H9 (cell line): ENCODE results near the gene PDPK1. TPM values are rescaled to one million over a fixed set of nuclear protein-coding genes. Genes with fewer than 3 reads are reported as not detected.

Source experiments
- DNase-seq: peaks from one replicate; pipeline ENCODE4 v3.0.0-alpha.2; 2017
- H2AFZ ChIP-seq: one replicate; pipeline ENCODE4 v1.6.1; 2013; ENCODE audit warnings: mild to moderate bottlenecking, low read length, control low read depth, moderate library complexity
- H2AK5ac ChIP-seq: 2 replicates; pipeline ENCODE4 v1.6.1; 2013; ENCODE audit warnings: low read length, control low read depth, mixed read lengths; ENCODE audit not compliant: insufficient read length
- H2BK120ac ChIP-seq: one replicate; pipeline ENCODE4 v1.6.1; 2013; ENCODE audit warnings: low read depth, mild to moderate bottlenecking, low read length, control low read depth, inconsistent platforms; ENCODE audit not compliant: poor library complexity, severe bottlenecking
- H2BK12ac ChIP-seq: 2 replicates; pipeline ENCODE4 v1.6.1; 2013; ENCODE audit warnings: low read length, control low read depth, mixed read lengths, low read depth; ENCODE audit not compliant: insufficient read length
- H2BK15ac ChIP-seq: 2 replicates; pipeline ENCODE4 v1.6.1; 2013; ENCODE audit warnings: low read depth, low read length, control low read depth
- H2BK20ac ChIP-seq: one replicate; pipeline ENCODE4 v1.6.1; 2013; ENCODE audit warnings: low read depth, mild to moderate bottlenecking, low read length, control low read depth, inconsistent platforms; ENCODE audit not compliant: poor library complexity, severe bottlenecking
- H2BK5ac ChIP-seq: 2 replicates; pipeline ENCODE4 v1.6.1; 2013; ENCODE audit warnings: low read length, control low read depth, mixed read lengths; ENCODE audit not compliant: insufficient read length
- H3K14ac ChIP-seq: 2 replicates; pipeline ENCODE4 v1.6.1; 2013; ENCODE audit warnings: low read length, control low read depth; ENCODE audit not compliant: insufficient read depth
- H3K18ac ChIP-seq: 2 replicates; pipeline ENCODE4 v1.6.1; 2013; ENCODE audit warnings: low read depth, mild to moderate bottlenecking, mixed read lengths, low read length, control low read depth; ENCODE audit not compliant: insufficient read length
- H3K23ac ChIP-seq: 2 replicates; pipeline ENCODE4 v1.6.1; 2013; ENCODE audit warnings: low read length, control low read depth, mixed read lengths, low read depth; ENCODE audit not compliant: insufficient read length
- H3K23me2 ChIP-seq: 2 replicates; pipeline ENCODE4 v1.6.1; 2013; ENCODE audit warnings: low read depth, mild to moderate bottlenecking, mixed read lengths, low read length, control low read depth; ENCODE audit not compliant: insufficient read length, poor library complexity, severe bottlenecking
- H3K27ac ChIP-seq: 2 replicates; pipeline ENCODE4 v1.5.1; 2013; ENCODE audit warnings: low read length, control low read depth, mixed read lengths, low read depth; ENCODE audit not compliant: insufficient read length
- H3K27me3 ChIP-seq: 2 replicates; pipeline ENCODE4 v1.6.1; 2013; ENCODE audit warnings: low read length, control low read depth, inconsistent platforms; ENCODE audit not compliant: insufficient read depth
- H3K4ac ChIP-seq: 2 replicates; pipeline ENCODE4 v1.6.1; 2013; ENCODE audit warnings: low read depth, mild to moderate bottlenecking, control low read depth, inconsistent platforms, low read length, moderate library complexity
- H3K4me1 ChIP-seq: 2 replicates; pipeline ENCODE4 v1.6.1; 2013; ENCODE audit warnings: low read length, control low read depth, inconsistent platforms; ENCODE audit not compliant: insufficient read depth
- H3K4me2 ChIP-seq: 2 replicates; pipeline ENCODE4 v1.6.1; 2013; ENCODE audit warnings: low read length, control low read depth, mixed read lengths; ENCODE audit not compliant: insufficient read length, insufficient read depth
- H3K56ac ChIP-seq: 2 replicates; pipeline ENCODE4 v1.6.1; 2013; ENCODE audit warnings: low read depth, mild to moderate bottlenecking, mixed read lengths, low read length, control low read depth; ENCODE audit not compliant: insufficient read length
- H3K79me1 ChIP-seq: 2 replicates; pipeline ENCODE4 v1.6.1; 2013; ENCODE audit warnings: low read depth, mild to moderate bottlenecking, moderate library complexity, low read length, control low read depth, inconsistent platforms; ENCODE audit not compliant: insufficient read depth, poor library complexity, severe bottlenecking
- H3K79me2 ChIP-seq: 2 replicates; pipeline ENCODE4 v1.6.1; 2013; ENCODE audit warnings: low read length, control low read depth, inconsistent platforms; ENCODE audit not compliant: insufficient read depth
- H3K9ac ChIP-seq: 2 replicates; pipeline ENCODE4 v1.6.1; 2013; ENCODE audit warnings: low read length, control low read depth, mixed read lengths; ENCODE audit not compliant: insufficient read length; ENCODE audit errors: extremely low read depth
- H3K9me3 ChIP-seq: one replicate; pipeline ENCODE4 v1.6.1; 2013; ENCODE audit warnings: low read depth, low read length, inconsistent platforms; ENCODE audit not compliant: control insufficient read depth
- H3T11ph ChIP-seq: one replicate; pipeline ENCODE4 v1.6.1; 2013; ENCODE audit warnings: mild to moderate bottlenecking, low read length, control low read depth, inconsistent platforms
- H4K20me1 ChIP-seq: one replicate; pipeline ENCODE4 v1.6.1; 2013; ENCODE audit not compliant: control insufficient read depth, insufficient read length, insufficient read depth
- H4K5ac ChIP-seq: 2 replicates; pipeline ENCODE4 v1.6.1; 2013; ENCODE audit warnings: low read depth, mild to moderate bottlenecking, mixed read lengths, low read length, control low read depth; ENCODE audit not compliant: insufficient read length
- H4K8ac ChIP-seq: replicated peaks from 2 replicates; pipeline ENCODE4 v1.6.1; 2013; ENCODE audit warnings: low read length, control low read depth, mixed read lengths, low read depth; ENCODE audit not compliant: insufficient read length
- H4K91ac ChIP-seq: 2 replicates; pipeline ENCODE4 v1.6.1; 2013; ENCODE audit warnings: low read depth, mild to moderate bottlenecking, moderate library complexity, mixed read lengths, low read length, control low read depth; ENCODE audit not compliant: insufficient read length
- H3K27ac Mint-ChIP-seq, 3 experiments: 2 replicates in 2 of 3; 3 replicates in 1 of 3; pipeline ENCODE4 v1.8.0; 2020 to 2021; ENCODE audit warnings: mixed read lengths in 3 of 3, mild to moderate bottlenecking in 1 of 3, moderate library complexity in 1 of 3
- H3K27me3 Mint-ChIP-seq: 2 replicates; pipeline ENCODE4 v1.8.0; 2021; ENCODE audit warnings: low read depth, mild to moderate bottlenecking, moderate library complexity, mixed read lengths
- H3K36me3 Mint-ChIP-seq, 3 experiments: 2 replicates in 2 of 3; 3 replicates in 1 of 3; pipeline ENCODE4 v1.8.0; 2020 to 2021; ENCODE audit warnings: low read depth in 3 of 3, mixed read lengths in 3 of 3; ENCODE audit not compliant: insufficient read depth in 1 of 3
- H3K4me1 Mint-ChIP-seq, 2 experiments: 2 replicates each; pipeline ENCODE4 v1.8.0; 2020; ENCODE audit warnings: mixed read lengths in 2 of 2
- H3K4me3 Mint-ChIP-seq, 2 experiments: 2 replicates in 1 of 2; 3 replicates in 1 of 2; pipeline ENCODE4 v1.8.0; 2020 to 2021; ENCODE audit warnings: mild to moderate bottlenecking in 2 of 2, mixed read lengths in 2 of 2, moderate library complexity in 1 of 2
- H3K9me3 Mint-ChIP-seq, 2 experiments: 2 replicates in 1 of 2; 3 replicates in 1 of 2; pipeline ENCODE4 v1.8.0; 2020; ENCODE audit warnings: mild to moderate bottlenecking in 2 of 2, mixed read lengths in 2 of 2, moderate library complexity in 1 of 2
- CTCF ChIP-seq: fragments of 200-600 bp; sonication (generic); conservative IDR thresholded peaks from 3 replicates; pipeline ENCODE4 v1.8.0; 2021; ENCODE audit warnings: antibody characterized with exemption, mild to moderate bottlenecking
- WGBS: extraction: QIAGEN DNeasy Blood & Tissue Kit; methylation state at CpG from one replicate; pipeline ENCODE4 v1.1.7; 2013; ENCODE audit warnings: missing lambda C conversion rate, low lambda C conversion rate, mixed read lengths; ENCODE audit not compliant: insufficient read length; ENCODE audit errors: extremely low coverage; 5-methylcytosine and 5-hydroxymethylcytosine counted together
- total RNA-seq: library from RNA; stranded (reverse); gene quantifications from 2 replicates; pipeline ENCODE4 v1.2.1, GENCODE V29; 2021

The PDPK1 gene
- total RNA-seq, 1 experiment from 2014 or later = 32.8 TPM

GRCh38 chr16:2489581-2489980 lies 48.2 kb upstream of the PDPK1 start:
- Histone ChIP-seq H3K56ac (no peak overlapping the region), H3K23me2 (no peaks in the 10 kb centered on the region), H3K18ac (no peak overlapping the region), H3K27me3 (no peaks in the 10 kb centered on the region), H2BK15ac (no peak overlapping the region), H3K4me1 (no peaks in the 10 kb centered on the region), H3T11ph (no peak overlapping the region), H3K79me1 (no peaks in the 10 kb centered on the region), H2BK5ac (no peak overlapping the region), H4K5ac (no peak overlapping the region), H4K91ac (no peak overlapping the region), H3K9me3 (no peaks in the 10 kb centered on the region), H3K23ac (no peak overlapping the region), H2BK20ac (no peak overlapping the region), H3K14ac (no peak overlapping the region), H3K79me2 (no peaks in the 10 kb centered on the region), H3K27ac (no peak overlapping the region), H3K4me2 (no peak overlapping the region), H3K4ac (no peak overlapping the region), H2AK5ac (no peak overlapping the region), H2BK12ac (no peak overlapping the region), H3K9ac (no peak overlapping the region), H4K20me1 (no peaks in the 10 kb centered on the region), H2AFZ (no peak overlapping the region), H2BK120ac (no peak overlapping the region), H4K8ac (no peak overlapping the region)
- Mint-ChIP-seq H3K36me3 (no peaks in the 10 kb centered on the region), H3K4me3 (no peak overlapping the region), H3K9me3 (no peaks in the 10 kb centered on the region), H3K27ac (no peak overlapping the region), H3K27me3 (no peaks in the 10 kb centered on the region), H3K4me1 (peaks cover 9 to 13% of the 10 kb centered on the region in 2 experiments)
- TF ChIP-seq CTCF = no peak
- no peak for DNase-seq
- no CpG with 5 or more reads among the region's 16 CpGs for WGBS
